DOHH2 (cell line): ENCODE data around the gene LIN52.

ENCODE experiments used
- EZH2phosphoT487 ChIP-seq: fragments of 200-600 bp; sonication (generic); IDR thresholded peaks from 2 replicates; pipeline ENCODE4 v1.6.1; 2017; ENCODE audit warnings: borderline replicate concordance, mild to moderate bottlenecking, antibody characterized with exemption, low read length, moderate library complexity, mixed read lengths
- TF ChIP-seq, protein P1 (sequence below): fragments of 200-600 bp; sonication (generic); IDR thresholded peaks from one replicate; pipeline ENCODE4 v1.5.1; 2014; ENCODE audit warnings: antibody characterized with exemption, mild to moderate bottlenecking, low read depth, low read length; ENCODE audit not compliant: poor library complexity, severe bottlenecking

DNA sequence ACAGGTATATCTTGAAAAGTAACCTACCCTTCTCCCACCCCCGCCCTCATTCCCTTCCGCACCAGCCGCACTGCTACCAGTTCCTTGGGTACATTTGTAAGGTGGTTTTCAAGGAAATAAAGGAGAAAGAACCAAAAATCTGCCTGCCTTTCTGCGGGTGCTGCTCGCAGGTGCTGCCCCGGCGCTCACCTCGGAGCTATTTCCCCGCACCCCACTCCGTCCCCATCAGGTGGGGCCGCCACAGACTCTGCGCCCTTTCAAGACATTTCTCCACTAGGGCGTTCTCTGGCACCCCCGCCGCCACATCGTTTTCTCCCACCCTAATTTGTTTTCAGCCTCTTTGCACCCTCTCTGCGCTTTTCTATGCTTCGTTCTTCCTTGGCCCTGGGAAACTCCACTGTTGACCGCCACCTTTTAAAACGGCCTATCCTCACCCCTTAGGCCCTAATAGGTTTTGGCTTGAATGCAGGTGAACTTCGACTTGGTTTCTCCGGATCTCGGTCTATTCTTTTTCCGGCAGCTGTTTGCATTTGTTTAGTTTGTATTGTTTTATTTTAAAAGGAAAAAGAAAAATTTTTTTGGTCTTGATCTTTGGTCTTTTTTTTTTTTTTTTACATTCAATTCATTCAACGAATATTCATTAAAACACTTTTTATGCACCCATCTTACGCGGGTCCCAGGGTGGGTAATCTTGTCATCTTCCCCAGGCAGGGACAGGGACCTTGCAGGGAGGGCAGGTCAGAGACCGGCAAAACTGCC is 157.4 kb downstream of the LIN52 start:
- 0 out of 2 replicates have a peak, but pooled peaks have one; percentile 41 for TF ChIP-seq EZH2phosphoT487
- TF ChIP-seq, protein P1, sequence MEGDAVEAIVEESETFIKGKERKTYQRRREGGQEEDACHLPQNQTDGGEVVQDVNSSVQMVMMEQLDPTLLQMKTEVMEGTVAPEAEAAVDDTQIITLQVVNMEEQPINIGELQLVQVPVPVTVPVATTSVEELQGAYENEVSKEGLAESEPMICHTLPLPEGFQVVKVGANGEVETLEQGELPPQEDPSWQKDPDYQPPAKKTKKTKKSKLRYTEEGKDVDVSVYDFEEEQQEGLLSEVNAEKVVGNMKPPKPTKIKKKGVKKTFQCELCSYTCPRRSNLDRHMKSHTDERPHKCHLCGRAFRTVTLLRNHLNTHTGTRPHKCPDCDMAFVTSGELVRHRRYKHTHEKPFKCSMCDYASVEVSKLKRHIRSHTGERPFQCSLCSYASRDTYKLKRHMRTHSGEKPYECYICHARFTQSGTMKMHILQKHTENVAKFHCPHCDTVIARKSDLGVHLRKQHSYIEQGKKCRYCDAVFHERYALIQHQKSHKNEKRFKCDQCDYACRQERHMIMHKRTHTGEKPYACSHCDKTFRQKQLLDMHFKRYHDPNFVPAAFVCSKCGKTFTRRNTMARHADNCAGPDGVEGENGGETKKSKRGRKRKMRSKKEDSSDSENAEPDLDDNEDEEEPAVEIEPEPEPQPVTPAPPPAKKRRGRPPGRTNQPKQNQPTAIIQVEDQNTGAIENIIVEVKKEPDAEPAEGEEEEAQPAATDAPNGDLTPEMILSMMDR, result no peak
